ENCODE results near the gene ENOX1.

The ENOX1 gene

DNA sequence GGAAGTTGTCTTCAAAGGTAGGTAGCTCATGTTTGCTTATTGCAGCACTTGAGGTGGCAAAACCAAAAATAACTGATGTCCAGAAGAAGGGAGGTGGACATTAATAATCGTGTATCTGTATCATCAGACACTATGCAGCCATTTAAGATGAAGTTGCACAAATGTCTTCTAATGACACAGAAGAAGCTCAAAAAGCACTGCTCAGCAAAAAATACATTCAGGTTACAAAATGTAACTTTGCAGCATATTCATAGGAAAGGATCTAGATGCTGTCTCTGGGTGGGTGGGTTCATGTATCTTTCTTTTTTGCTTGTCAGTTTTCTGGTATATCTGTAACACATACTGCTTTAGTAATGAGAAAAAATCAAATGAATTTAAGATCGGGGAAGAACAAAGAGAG is 515.6 kb downstream of the ENOX1 start:
- peaks cover 41% of the 10 kb centered on the region for H3K4me1 Mint-ChIP-seq
- H3K27me3 Mint-ChIP-seq (ENCODE audit: low read depth), result peaks cover under 1% of the 10 kb centered on the region
- H3K9me3 Mint-ChIP-seq, result no peaks in the 10 kb centered on the region
- no peaks in the 10 kb centered on the region for H3K36me3 Mint-ChIP-seq (ENCODE audit: low read depth)
- H3K27ac Mint-ChIP-seq, result peak overlapping the region in 1 of 3 experiments; percentile 1
- TF ChIP-seq, protein P1, sequence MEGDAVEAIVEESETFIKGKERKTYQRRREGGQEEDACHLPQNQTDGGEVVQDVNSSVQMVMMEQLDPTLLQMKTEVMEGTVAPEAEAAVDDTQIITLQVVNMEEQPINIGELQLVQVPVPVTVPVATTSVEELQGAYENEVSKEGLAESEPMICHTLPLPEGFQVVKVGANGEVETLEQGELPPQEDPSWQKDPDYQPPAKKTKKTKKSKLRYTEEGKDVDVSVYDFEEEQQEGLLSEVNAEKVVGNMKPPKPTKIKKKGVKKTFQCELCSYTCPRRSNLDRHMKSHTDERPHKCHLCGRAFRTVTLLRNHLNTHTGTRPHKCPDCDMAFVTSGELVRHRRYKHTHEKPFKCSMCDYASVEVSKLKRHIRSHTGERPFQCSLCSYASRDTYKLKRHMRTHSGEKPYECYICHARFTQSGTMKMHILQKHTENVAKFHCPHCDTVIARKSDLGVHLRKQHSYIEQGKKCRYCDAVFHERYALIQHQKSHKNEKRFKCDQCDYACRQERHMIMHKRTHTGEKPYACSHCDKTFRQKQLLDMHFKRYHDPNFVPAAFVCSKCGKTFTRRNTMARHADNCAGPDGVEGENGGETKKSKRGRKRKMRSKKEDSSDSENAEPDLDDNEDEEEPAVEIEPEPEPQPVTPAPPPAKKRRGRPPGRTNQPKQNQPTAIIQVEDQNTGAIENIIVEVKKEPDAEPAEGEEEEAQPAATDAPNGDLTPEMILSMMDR (IDR thresholded peaks at IDR 0.05; ENCODE audit: unreplicated experiment in 3 of 3), result no peak
- H3K4me3 Mint-ChIP-seq, result no peak overlapping the region

DNA sequence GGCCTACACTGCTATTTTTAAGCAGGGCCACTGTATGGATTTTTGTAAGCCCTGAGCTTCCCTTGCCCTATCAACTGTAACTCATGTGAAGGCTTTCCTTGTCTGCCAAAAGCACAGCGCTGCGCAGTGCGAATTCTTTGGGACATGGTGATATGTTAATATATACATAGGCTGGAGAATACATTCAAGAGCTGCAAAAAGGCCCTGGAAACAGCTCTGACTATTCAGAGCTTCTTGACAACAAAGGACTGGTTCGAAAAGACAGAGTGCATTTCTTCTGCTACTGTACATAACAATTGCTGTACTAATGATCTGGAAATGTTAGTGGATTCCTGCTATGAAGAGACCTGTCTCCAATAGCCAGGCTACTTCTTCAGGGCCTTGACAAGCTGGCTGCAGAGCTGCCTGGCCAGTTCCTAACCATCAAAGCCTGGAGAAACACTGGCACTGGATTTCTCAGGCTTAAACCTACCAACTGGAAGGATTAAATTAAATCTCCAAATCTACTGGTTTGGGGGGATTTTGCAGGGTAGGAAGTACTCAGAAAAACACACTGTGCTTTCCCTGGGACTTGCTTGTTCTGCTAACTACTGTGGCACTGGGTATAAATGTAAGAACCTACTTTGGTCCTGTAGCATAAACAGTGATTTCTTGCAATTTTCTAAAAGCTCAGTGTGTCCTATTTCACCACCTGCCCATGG is 516.5 kb downstream of the ENOX1 start:
- Mint-ChIP-seq H3K27me3 (ENCODE audit: low read depth) (no peaks in the 10 kb centered on the region), H3K9me3 (no peaks in the 10 kb centered on the region), H3K27ac (peak overlapping the region; percentile 56 to 58 (median 56)), H3K4me3 (no peak overlapping the region), H3K36me3 (ENCODE audit: low read depth) (no peaks in the 10 kb centered on the region), H3K4me1 (peaks cover 41% of the 10 kb centered on the region)
- TF ChIP-seq, protein P1 (IDR thresholded peaks at IDR 0.05; ENCODE audit: unreplicated experiment in 3 of 3), result no peak

DNA sequence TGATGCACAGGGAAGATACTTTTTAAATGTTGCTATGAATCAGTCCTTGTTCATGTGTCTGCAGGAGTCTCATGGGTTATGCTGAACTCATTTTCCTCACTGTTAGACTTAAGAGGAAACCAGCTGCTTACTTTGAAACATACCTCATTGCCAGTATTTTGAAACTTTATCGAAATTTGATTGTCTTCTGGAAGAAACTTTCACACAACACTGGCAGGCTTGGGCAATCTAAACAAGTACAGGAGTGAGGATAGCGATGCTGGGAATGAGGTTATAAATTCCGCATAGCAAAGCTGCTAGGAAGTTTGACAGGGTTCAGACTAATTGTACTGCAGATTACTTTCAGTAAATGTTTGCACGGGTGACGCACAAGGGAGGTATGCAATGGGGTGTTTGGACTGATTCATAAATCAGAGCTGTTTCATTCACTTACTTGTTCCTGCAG is 517.7 kb downstream of the ENOX1 start:
- no peaks in the 10 kb centered on the region for H3K27me3 Mint-ChIP-seq (ENCODE audit: low read depth)
- H3K36me3 Mint-ChIP-seq (ENCODE audit: low read depth), result no peaks in the 10 kb centered on the region
- peak overlapping the region; percentile 45 to 69 (median 68) for H3K27ac Mint-ChIP-seq
- no peaks in the 10 kb centered on the region for H3K9me3 Mint-ChIP-seq
- peaks cover 41% of the 10 kb centered on the region for H3K4me1 Mint-ChIP-seq
- TF ChIP-seq, protein P1 (IDR thresholded peaks at IDR 0.05; ENCODE audit: unreplicated experiment in 3 of 3), result no peak
- peak overlapping the region in 1 of 3 experiments; percentile 22 for H3K4me3 Mint-ChIP-seq

DNA sequence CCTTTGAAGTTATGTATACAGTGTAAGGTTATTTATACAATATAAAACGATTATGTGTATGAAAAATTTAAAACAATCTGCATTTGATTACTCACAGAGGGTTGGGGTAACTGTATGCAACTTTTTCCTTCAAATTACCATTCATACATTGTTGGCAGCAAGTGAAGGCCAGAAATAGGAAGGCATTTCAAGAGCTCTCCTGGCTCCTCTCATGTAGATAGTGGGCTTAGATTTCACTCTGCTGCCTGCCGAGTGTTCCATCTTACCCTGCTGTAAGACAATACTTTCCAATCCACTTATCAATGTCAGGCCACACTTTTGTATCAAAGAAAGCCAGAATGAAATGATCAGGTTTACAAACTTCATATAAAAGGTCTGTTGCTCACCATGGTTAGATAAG is 518.1 kb downstream of the ENOX1 start:
- Mint-ChIP-seq H3K4me1 (peaks cover 41% of the 10 kb centered on the region), H3K27me3 (ENCODE audit: low read depth) (no peaks in the 10 kb centered on the region), H3K27ac (peak overlapping the region; percentile 45 to 69 (median 68)), H3K4me3 (no peak overlapping the region), H3K36me3 (ENCODE audit: low read depth) (no peaks in the 10 kb centered on the region), H3K9me3 (no peaks in the 10 kb centered on the region)
- TF ChIP-seq, protein P1 (IDR thresholded peaks at IDR 0.05; ENCODE audit: unreplicated experiment in 3 of 3), result no peak

DNA sequence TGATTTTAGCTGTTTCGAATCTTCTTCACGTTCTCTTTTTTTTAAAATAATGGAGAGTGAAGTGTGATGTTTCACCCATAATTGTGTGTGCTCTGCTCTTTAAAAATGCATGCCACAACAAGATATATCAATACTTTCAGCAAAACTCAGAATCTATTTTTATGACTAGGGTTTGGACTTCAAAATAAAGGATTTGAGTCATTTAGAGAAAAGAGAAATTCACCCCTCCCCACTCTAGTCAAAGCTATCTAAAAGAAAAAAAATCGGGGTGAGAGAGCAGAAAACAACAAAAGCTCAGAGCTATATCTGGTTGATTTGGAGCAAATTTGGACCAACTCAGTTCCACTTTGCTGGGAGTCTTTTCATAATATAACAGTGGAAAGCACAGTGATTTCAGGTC is 518.9 kb downstream of the ENOX1 start:
- no peaks in the 10 kb centered on the region for H3K36me3 Mint-ChIP-seq (ENCODE audit: low read depth)
- H3K27me3 Mint-ChIP-seq (ENCODE audit: low read depth), result no peaks in the 10 kb centered on the region
- no peak overlapping the region for H3K4me3 Mint-ChIP-seq
- H3K27ac Mint-ChIP-seq, result no peak overlapping the region
- peaks cover 35% of the 10 kb centered on the region for H3K4me1 Mint-ChIP-seq
- TF ChIP-seq, protein P1 (IDR thresholded peaks at IDR 0.05; ENCODE audit: unreplicated experiment in 3 of 3), result no peak
- H3K9me3 Mint-ChIP-seq, result no peaks in the 10 kb centered on the region
